GM18498 (cell line): ENCODE data around the gene MAD1L1.
"Not testable (repeated sequence)": the region's sequence is repeated elsewhere in the genome, so short reads cannot be mapped to it uniquely, and the experiment has no call there.

ENCODE experiments used
- ATAC-seq: cut with Tn5 transposase; IDR thresholded peaks from one replicate; pipeline ENCODE4 v1.9.1; 2021; ENCODE audit warnings: mild to moderate bottlenecking, moderate library complexity; ENCODE audit not compliant: unreplicated experiment

MAD1L1 gene

DNA sequence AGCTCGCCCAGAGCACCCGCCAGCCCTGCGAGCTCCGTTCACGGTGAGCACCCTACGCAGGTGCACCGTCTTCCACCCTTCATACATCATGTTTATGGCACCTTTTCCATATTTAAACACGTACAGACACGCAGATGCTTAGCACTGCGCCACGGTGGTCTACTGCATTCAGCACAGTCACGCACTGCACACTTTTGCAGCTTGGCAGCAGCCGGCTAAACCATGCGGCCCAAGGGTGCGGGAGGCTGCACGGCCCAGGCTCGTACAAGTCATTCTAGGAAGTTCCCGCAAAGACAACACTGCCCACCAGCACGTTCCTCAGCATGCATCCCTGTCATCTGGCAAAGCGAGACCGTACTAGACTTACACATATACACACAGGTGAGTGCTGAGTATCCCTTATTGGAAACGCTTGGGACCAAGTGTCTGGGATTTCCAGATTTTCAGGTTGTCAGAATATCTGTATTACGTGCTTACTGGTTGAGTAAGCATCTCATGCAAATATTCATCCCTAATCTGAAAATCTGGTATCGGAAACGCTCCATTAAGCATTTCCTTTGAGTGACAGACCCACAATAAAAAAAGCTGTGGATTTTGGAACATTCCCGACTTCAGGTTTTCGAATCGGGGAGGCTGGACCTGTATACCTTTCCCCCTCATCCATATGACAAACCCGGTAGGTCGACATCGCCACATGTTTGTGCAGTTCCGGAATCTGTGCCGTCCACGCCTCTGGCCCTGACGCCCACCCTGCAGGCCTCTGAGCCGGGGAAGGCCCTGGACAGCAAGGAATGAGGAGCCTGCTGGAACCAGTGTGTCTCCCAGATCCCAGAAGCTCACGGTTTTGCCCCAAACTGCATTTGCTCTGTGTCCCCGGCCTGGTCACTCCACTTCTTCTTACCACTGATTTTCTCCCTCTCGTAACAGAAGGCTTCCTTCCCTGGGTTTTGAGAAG is 340.5 kb downstream of the MAD1L1 start:
- no peak for ATAC-seq

DNA sequence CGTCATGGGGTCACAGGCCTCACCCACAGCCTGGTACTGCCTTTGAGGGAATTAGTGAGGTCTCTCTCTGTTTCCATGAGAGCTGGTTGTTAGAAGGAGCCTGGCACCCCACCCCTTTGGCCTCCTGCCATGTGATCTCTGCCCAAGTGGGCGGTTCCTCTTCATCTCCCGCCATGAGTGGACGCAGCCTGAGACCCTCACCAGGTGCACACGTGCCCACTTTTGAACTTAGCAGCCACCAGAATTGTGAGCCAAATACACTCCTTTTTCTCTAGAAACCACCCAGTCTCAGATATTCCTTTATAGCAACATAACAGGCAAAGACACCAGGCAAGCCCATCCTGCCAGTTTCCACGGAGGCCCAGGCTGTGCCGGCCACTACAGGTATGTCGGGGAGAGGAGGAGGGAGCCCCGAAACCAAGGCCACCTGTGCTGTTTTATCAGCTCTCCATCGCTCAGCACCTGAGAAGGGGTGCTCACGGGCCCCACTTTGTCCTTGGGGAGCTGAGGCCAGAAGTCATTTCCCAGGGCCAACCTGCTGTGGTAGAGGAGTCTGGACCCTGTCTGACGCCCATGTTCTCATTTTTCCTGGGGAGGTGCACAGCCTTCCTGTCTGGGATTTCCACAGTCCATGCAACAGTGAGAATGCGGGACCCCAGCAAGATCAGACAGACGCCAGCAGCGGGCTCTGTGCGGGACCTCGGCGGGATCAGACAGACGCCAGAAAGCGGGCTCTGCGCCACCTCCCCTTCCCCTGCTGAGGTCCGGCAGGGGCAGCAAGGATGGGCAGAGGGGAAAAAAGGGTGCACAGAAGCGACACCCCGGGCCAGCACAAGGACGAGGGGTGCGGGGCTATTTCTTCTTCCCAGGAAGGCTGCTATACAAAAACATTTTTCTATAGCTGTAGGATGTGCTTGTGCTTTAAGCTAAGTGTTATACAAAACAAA is 342.2 kb downstream of the MAD1L1 start:
- ATAC-seq = no peak

DNA sequence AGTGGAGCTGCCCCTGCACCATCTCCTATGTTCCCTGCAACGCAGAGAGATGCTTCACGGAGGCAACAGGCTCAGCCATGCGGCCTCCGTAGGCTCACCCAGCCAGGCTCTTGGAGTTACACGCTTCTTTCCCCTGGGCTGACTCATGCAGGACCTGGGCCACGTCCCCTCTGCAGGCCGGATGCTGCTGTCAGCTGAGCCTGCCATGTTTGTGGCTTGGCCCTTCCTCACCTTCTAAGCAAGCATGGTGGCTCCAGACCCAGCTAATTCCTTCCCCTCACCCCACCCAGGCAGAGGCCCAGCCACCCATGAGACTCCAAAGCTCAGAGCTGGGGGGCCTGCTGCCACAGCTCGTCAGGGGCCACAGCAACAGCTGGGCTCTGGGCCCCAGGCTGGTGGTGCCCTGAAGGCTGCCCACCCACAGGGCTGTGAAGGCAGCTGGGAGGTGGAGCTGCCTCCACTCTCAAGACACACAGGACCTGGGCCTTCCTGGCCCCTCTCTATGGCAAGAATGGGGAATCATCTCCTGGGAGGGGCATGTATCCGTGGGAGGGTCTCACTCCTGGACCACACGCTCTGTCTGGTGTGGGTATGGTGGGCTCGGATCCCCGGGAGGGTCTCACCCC is 343.1 kb downstream of the MAD1L1 start:
- ATAC-seq = no peak

DNA sequence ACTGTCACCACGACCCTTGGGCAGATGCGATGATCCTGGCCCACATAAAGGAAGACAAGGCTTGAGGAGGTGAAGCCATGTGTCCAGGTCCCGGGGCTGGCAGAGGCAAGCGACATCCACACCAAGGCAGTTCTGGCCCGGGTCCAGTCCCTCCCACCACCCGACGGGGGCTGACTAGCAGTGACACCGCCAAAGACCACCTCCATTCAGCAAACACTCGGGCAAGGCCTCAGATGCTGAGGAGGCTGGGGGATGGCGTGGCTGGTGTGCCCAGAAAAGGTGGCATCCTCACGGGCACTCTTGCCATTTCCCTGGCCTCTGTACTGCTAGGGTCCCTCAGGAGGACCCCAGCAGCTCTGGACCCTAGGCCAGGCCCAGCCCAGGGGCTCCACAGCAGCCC is 343.7 kb downstream of the MAD1L1 start:
- ATAC-seq = no peak

DNA sequence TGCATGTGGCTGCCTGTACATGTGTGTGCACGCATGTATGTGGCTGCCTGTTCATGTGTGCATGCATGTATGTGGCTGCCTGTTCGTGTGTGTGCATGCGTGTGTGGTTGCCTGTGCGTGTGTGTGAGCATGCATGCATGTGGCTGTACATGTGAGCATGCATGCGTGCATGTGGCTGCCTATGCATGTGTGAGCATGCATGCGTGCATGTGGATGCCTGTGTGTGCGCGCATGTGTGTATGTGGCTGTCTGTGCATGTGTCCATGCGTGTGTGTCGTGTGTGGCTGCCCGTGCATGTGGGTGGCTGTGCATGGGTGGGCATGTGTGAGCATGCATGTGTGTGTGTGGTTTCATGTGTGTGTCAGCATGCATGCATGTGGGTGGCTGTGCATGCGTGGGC is 344.3 kb downstream of the MAD1L1 start:
- ATAC-seq = no peak

DNA sequence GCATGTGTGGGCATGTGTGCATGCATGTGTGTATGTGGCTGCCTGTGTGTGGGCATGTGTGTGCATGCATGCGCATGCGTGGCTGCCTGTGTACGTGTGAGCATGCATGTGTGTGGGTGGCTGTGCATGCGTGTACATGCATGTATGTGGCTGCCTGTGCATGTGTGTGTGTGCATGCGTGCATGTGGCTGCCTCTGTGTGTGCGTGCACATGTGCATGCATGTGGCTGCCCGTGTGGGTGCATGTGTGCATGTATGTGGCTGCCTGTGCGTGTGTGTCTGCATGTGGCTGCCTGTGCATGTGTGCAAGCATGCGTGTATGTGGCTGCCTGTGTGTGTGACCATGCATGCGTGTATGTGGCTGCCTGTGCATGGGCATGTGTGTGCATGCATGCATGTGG is 345.5 kb downstream of the MAD1L1 start:
- ATAC-seq = no peak

DNA sequence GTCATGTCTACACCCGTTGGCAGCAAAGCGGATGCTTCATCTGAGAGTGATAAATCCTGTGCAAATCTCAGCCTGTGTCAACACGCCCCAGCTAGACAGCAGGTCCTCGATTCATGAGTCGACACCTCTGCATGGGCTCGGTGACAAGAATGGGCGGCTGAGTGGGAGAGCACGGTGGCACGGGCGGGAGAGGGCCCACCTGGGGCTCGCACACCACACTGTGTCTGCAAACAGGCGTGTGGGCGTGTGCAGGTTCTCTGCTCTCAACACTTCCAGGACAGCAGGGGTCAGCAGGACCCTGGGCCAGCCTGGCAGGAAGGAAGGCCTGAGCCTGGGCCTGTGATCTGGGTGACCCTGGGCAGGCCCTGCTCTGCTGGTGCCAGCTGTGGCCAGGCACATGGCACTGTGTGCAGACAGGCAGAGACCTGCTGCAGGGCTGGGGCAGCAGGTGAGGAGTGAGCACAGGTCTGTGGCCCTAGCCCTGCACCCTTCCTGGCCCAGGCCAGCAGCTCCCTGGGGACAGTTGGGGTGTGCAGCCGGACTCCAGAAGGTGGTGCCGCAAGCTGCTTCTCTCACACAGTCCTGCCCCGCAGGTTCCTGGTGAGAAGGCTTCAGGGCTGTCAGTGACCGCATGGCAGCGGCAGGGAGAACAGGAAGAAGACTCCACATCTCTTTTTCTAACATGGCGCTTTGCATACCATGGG is 346.2 kb downstream of the MAD1L1 start:
- no peak for ATAC-seq

DNA sequence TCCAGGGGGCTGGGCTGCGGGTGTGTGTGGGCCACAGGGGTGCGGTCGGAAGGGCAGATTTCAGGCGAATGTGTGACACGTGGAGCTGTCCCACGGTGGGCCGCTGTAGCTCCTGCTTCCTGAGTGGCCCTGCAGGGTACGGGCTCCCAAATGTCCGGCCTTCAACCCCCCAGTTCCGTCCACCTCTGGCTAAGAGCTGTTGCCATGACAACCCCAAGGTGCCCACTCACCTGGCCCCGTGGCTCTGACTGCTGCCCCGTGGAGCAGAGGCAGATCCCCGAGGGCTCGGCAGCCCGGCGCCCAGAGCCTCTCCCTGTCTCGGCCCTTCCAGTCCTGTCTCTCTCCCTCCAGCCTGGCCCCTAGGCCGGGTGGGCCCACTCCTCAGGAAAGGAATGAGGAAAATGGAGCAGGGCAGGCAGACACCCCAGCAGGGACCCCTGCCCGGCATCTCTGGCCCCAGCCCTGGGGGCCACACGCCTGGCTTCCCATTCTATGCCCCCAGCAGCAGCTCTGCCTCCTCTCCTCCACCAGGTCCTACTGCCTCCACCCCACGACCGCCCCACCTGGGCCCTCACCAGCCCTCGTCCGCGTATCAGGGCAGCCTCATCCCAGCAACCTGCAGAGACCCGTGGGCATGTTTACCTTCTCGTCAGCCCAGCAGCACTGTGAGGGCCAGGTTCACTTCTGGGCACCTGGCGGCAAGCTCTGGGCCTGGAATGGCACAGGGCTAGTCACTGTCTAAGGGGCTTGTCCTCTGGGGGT is 347.1 kb downstream of the MAD1L1 start:
- ATAC-seq = no peak

DNA sequence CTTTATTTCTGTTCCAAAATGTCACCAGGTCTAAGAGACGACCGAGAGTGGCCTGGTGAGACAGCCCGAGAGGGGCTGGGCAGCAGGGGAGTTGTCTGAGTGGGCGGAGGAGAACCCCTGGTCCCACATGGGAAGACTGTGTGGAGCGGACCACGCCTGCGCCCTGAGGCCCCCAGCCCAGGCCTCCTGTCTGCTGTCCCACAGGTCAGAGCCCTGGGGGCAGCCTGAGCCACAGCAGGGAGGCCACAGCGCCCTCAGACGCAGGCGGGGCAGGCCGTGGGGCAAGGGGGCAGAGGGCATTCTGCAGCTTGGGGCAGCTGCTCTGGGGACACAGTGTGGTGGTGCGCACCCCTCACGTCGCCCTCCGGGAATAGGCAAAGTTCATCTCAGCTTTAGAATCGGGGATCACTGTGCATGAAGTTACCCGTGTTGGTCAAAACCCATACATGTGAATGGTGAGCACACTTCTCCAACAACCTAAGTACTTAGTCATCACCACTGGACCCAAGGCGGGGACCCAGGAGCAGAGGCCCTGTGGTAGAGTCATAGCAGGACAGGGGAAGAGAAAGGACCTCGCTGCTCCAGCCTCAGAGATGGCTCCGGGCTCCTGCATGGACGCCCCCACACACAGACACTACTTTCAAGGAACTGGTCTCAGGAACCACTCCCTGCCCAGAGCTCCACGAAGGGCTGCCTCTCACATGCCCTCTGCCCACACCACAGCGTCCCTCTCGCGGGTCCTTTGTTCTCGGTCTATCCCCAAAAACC is 348.0 kb downstream of the MAD1L1 start:
- no peak for ATAC-seq

DNA sequence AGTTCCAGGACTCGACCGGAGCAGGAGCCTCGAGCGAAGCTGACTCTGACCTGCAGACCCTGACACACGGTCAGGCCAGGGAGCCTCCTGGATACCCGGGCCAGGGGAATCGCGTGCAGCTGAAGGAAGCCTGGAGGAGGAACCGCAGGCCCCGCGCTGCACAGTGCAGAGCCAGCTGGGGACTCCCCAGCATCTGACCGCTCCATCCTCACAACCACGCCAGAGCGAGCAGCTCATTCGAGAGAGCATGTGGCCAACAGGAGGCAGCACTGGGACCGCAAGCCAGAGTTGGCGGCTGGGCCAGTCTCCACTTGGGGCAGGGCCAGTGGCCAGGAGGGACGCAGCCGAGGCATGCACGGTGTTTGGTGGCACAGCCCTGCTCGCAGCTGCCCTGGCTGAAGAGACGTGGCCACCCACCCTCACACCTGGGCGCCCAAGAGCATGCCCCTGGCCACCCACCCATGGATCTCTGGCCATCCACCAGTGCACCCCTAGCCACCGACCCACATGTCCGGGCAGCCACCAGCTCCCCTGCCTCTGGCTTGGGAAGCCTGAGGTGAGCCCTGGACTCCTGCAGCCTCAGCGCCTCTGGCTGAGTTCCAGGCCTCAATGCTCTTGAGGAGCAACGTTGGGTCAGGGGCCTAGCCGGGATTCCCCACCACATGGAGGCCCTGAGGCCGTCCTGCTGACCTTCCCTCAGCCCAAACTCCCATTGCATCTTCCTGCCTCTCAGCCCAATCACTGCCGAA is 348.7 kb downstream of the MAD1L1 start:
- no peak for ATAC-seq

DNA sequence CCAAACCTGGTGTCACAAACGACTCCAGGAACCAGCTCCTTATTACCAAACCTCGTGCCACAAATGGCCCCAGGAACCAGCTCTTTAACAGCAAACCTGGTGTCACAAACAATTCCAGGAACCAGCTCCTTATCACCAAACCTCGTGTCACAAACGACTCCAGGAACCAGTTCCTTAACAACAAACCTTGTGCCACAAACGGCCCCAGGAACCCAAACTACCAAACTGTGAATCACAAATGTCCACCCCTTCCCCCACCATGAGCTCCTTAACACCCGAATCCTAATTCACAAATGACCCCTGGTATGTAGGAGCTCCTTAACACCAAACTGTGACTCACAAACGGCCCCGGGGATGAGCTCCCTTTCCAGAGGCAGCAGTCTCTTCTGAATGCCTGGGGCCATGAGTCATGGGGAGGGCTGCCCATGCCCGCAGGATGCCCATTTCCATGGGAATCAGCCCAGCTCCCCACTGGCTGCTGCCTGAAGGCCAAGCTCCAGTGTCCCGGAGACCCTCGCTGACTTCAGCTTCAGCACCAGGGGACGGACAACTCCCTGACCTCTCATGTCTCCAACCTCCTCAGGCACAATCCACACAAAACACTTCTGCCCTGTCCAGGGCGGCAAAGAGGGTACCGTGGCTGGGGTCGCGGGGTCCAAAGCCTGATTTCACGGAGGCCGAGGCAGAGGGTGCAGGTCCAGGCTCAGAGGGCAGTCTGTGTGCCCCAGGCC is 349.5 kb downstream of the MAD1L1 start:
- ATAC-seq = no peak

DNA sequence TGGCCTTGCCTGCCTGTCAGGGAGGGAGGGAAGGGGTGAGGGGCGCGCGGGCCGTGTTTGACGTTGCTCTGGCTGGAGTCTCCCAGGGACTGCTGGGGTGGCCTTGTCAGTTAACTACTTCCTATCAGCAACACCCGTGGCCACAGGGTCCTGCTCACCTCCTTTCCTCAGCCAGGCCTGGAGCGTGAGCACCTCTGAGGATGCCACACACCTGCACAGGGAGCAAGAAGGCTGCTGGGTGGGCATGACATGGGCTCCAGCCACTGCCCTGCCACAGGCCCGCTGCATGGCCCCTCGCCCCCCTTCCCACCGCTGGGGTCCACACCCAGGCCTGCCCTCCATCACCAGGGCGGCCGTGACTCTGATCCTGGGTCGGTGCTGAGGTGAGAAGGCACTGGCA is 350.3 kb downstream of the MAD1L1 start:
- no peak for ATAC-seq

DNA sequence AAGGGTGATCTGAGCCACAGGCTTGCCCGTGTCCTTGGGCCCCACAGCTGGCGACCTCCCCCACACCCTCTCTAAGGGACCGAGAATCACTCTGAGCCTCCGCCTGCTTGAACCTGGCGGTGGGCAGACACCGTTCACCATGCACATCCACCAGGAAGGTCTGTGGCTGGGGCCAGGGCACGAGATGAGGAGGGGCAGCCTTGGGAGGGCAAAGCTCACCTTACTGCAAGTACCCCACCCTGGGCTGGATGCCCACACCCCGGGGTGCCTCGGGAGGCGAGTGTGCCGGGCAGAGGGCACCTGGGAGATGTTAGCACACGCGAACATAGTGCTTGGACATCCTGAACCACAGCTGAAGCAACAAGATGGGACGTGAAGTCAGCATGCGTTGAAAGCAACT is 350.8 kb downstream of the MAD1L1 start:
- ATAC-seq = no peak

DNA sequence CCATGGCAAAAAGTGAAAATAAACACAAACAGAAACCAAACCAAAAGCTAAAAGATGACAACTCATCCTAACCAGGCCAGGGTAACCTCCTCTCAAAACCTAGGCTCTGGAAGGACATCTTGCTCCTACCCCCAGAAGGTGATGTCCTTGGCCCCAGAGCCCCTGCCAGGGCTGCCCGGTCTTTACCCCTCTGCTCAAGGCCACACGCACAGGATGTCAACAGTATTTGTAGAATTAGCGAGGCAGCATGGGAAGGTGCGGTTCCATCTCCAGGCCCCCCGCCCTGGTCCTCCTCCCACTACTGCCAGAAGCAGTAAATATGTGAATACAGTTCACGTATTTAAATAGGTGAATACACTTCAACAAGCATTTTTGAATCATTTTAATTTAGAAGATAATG is 356.1 kb downstream of the MAD1L1 start:
- not testable (repeated sequence) for ATAC-seq

DNA sequence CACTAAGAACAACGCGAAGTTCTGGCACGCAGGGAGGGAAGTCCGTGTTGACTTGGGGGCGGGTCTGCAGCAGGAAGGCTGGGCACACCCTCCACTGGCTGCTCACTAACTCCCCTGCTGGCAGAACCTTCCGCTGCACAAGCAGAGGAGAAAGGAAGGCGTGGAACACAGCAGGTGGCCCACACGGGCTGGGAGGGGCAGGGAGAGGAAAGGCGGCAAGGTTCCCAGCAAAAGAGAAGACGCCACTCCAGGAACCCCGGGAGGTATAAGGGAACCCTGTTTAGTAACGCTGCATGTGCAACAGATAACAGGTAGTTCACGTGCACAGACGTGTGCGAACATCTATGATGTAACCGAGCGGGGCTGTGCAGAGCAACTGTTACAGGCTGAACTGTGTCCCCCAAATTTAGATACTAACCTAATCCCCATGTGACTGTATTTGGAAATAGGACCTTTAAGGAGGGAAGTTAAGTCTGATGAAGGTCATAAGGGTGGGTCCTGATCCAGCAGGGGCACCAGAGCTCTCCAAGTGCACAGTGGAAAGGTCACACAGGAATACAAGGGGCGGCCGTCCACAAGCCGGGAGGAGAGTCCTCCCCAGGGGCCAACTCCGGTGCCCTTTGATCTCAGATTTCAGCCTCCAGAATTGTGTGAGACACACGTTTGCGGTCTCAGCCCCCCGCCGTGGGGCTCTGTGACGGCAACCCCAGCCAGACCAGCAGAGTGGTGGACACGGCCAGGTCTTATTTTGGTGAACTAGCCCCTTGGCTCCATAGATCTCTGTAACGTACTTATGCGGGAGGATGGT is 357.1 kb downstream of the MAD1L1 start:
- ATAC-seq = not testable (repeated sequence)

DNA sequence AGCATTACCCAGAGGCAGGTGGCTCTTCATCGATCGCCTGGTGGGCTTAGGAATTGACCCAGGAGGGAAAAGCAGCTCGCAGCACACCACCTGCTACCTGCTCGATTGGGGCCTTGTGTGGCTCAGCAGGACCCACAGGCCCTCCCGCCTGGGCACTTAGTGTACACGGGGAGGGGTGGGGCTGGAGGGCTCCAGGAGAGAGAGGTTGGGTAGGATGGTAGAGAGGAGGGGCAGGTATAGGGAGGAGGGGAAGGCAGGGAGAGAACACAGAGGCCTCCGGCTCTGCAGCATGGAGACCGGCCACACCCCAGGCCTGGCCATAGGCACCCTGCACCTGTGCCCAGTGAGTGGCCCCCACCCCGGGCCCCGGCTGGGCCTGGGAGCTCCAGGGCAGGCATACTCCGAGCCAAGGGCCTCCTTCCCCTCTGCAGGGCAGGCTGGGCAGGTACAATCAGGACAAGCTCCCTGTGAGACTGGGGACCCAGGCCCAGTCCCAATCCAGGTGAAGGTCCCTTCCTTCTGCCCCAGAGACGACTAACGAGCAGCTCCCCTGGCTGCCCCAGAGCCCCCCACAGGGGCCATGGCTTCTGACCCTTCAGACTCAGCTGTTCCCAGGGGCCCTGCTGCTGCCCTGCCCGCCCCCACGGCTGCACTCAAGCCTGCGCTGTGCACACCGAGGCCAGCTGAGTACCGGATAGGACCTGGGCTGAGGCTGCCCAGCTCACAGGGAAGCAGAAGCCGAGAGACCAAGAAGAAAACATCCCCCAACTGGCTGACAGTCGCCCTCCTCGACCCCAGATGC is 358.0 kb downstream of the MAD1L1 start:
- not testable (repeated sequence) for ATAC-seq
